Thyroid gland (tissue), 4 donors: ENCODE data around the gene ATP6V1A. TPM values are rescaled to one million over a fixed set of nuclear protein-coding genes. Genes with fewer than 3 reads are reported as not detected.

Source experiments
- DNase-seq, 2 donors: peaks; one replicate each; pipeline ENCODE4 v3.0.0-alpha.2; 2019
- H3K27ac ChIP-seq, 3 donors: fragments of 200-600 bp; sonication (generic); 1 replicate in 2 of 3; 2 replicates in 1 of 3; pipeline ENCODE4 v1.5.1; 2016 to 2019; ENCODE audit warnings: mild to moderate bottlenecking in 1 of 3, moderate library complexity in 1 of 3
- H3K27me3 ChIP-seq: fragments of 200-600 bp; sonication (generic); one replicate; pipeline ENCODE4 v1.5.1; 2019
- H3K36me3 ChIP-seq, 2 donors: fragments of 200-600 bp; sonication (generic); one replicate each; pipeline ENCODE4 v1.5.1; 2016 to 2019
- H3K4me1 ChIP-seq, 2 donors: fragments of 200-600 bp; sonication (generic); one replicate each; pipeline ENCODE4 v1.5.1; 2017 to 2019
- H3K4me3 ChIP-seq, 3 donors: fragments of 200-600 bp; sonication (generic); replicated peaks in 1 of 3; 1 replicate in 2 of 3; 2 replicates in 1 of 3; pipeline ENCODE4 v1.5.1; 2016; ENCODE audit warnings: mild to moderate bottlenecking in 1 of 3
- H3K9me3 ChIP-seq: fragments of 200-600 bp; sonication (generic); one replicate; pipeline ENCODE4 v1.5.1; 2017
- CTCF ChIP-seq, 6 experiments: fragments of 200-600 bp in 3 of 6; fragments of 450-650 bp in 3 of 6; sonication (generic) in 3 of 6; IDR thresholded peaks; one replicate each; pipeline ENCODE4 v1.5.1; 2016 to 2019; ENCODE audit warnings: antibody characterized with exemption in 6 of 6, mild to moderate bottlenecking in 2 of 6, inconsistent platforms in 1 of 6, moderate library complexity in 1 of 6
- POLR2A ChIP-seq, 2 donors: fragments of 450-650 bp; IDR thresholded peaks; one replicate each; pipeline ENCODE4 v1.6.1; 2017; ENCODE audit warnings: antibody characterized with exemption in 2 of 2, mild to moderate bottlenecking in 2 of 2, moderate library complexity in 1 of 2
- WGBS, 2 donors: methylation state at CpG; one replicate each; pipeline ENCODE4 v1.1.5; 2017; 5-methylcytosine and 5-hydroxymethylcytosine counted together
- intact Hi-C: fragments of 100-400 bp; cut with DNase I; formaldehyde crosslinking; loops from one replicate; pipeline ENCODE4 v1.15.1; 2023
- total RNA-seq, 4 donors: library from RNA; depleted of rRNA; stranded (reverse); fragments of >200 nt; gene quantifications; one replicate each; pipeline ENCODE4 v1.2.3, GENCODE V29; 2016

Gene ATP6V1A
- total RNA-seq, 4 donors from 2014 or later = 75.4 to 157 (median 112) TPM

GRCh38 chr3:113753376-113753985 lies 6.6 kb downstream of the ATP6V1A start:
- no peaks in the 10 kb centered on the region for H3K36me3 ChIP-seq
- no peak for DNase-seq
- no peak overlapping the region for H3K4me3 ChIP-seq
- H3K27ac ChIP-seq = no peak overlapping the region
- intact Hi-C loops = no loop called here
- no peaks in the 10 kb centered on the region for H3K27me3 ChIP-seq
- WGBS, 2 donors = 80 to 81% methylated on average over 4 of the region's 4 CpGs
- H3K4me1 ChIP-seq = peaks cover 8 to 12% of the 10 kb centered on the region in 2 donors
- no peaks in the 10 kb centered on the region for H3K9me3 ChIP-seq
- no peak for TF ChIP-seq CTCF (IDR thresholded peaks at IDR 0.05)

- H3K27ac ChIP-seq = no peak overlapping the region
- 82 to 88% methylated on average over 5 of the region's 5 CpGs for WGBS, 2 donors
- no peaks in the 10 kb centered on the region for H3K9me3 ChIP-seq
- no peaks in the 10 kb centered on the region for H3K27me3 ChIP-seq
- intact Hi-C loops = no loop called here
- DNase-seq = no peak
- peaks cover 7 to 8% of the 10 kb centered on the region in 2 donors for H3K4me1 ChIP-seq
- no peaks in the 10 kb centered on the region for H3K36me3 ChIP-seq
- TF ChIP-seq POLR2A (IDR thresholded peaks at IDR 0.05) (no peak), CTCF (IDR thresholded peaks at IDR 0.05) (no peak)
- H3K4me3 ChIP-seq = no peak overlapping the region
Observed at GRCh38 chr3:113754494-113755159, 7.8 kb downstream of the ATP6V1A start.

- TF ChIP-seq POLR2A (IDR thresholded peaks at IDR 0.05) = no peak
- no peak for TF ChIP-seq CTCF (IDR thresholded peaks at IDR 0.05)
- whole genome bisulfite sequencing, 2 donors = 97 to 100% methylated on average over 1 of the region's 1 CpG
- H3K4me3 ChIP-seq = no peak overlapping the region
- intact Hi-C loops = no loop called here
- H3K36me3 ChIP-seq = no peaks in the 10 kb centered on the region
- H3K4me1 ChIP-seq = peaks cover 7 to 8% of the 10 kb centered on the region in 2 donors
- no peaks in the 10 kb centered on the region for H3K27me3 ChIP-seq
- no peak for DNase-seq
- no peak overlapping the region for H3K27ac ChIP-seq
- no peaks in the 10 kb centered on the region for H3K9me3 ChIP-seq
Observed at GRCh38 chr3:113758389-113759024, 11.7 kb downstream of the ATP6V1A start.

- TF ChIP-seq POLR2A (IDR thresholded peaks at IDR 0.05) (no peak), CTCF (IDR thresholded peaks at IDR 0.05) (no peak)
- intact Hi-C loops = no loop called here
- no peaks in the 10 kb centered on the region for H3K27me3 ChIP-seq
- no peaks in the 10 kb centered on the region for H3K36me3 ChIP-seq
- H3K4me3 ChIP-seq = no peak overlapping the region
- H3K27ac ChIP-seq = no peak overlapping the region
- H3K4me1 ChIP-seq = no peaks in the 10 kb centered on the region
- no peak for DNase-seq
- H3K9me3 ChIP-seq = no peaks in the 10 kb centered on the region
- WGBS, 2 donors = 95 to 96% methylated on average over 2 of the region's 2 CpGs
Observed at GRCh38 chr3:113764698-113765097, 17.9 kb downstream of the ATP6V1A start.

- Histone ChIP-seq H3K27ac (no peak overlapping the region), H3K9me3 (no peaks in the 10 kb centered on the region), H3K4me3 (no peak overlapping the region), H3K27me3 (no peaks in the 10 kb centered on the region), H3K36me3 (no peaks in the 10 kb centered on the region), H3K4me1 (no peaks in the 10 kb centered on the region)
- intact Hi-C loops = no loop called here
- no peak for DNase-seq
- no peak for TF ChIP-seq POLR2A (IDR thresholded peaks at IDR 0.05)
- no peak for TF ChIP-seq CTCF (IDR thresholded peaks at IDR 0.05)
Observed at GRCh38 chr3:113769551-113769950, 22.7 kb downstream of the ATP6V1A start.
